Activated CD4-positive, alpha-beta T cell treated with anti-CD3 and anti-CD28 coated beads, Interleukin-2, amount 50 U/mL, for 1 hour (primary cell): ENCODE results near the gene SNRK.

Experiments
- DNase-seq: peaks from one replicate; pipeline ENCODE4 v3.0.0-alpha.2; 2020

SNRK gene

DNA sequence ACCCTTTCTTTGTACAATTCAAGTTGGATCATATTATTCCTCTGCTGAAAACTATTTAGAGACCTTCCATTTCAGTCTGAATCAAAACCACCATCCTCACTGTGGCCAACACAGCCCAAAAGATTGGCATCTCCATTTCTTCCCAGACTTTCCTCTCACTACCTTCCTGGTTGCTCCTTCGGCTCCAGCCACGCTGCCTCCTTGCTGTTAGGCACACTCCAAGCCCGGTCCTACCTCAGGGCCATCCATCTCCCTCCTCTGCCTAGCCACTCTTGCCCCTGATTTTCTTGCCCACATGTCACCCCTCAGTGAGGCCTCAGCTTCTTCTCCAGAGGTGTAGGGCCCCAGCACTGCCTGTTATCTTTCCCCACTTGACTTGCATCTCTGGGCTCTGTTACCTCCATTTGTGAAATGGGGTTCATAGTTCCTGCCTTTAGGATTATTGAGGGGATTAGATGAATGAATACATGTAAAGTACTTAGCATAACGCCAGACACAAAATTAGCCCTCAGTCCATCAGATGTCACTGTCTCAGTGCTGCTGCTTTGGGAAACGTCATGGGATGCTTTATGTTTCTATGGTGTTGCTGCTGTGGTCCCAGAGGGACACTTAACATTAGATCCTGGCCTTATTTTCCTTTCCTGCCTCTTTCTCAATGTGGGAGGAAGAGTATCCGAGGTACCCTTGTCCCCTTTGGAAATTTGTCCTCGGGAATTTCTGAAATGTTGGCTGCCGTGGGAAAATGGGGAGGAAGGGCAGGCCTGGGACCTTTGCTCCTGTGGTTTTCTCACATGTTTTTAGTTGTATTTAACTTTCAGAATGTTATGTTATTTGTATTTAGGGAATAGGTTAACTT is 31.3 kb downstream of the SNRK start:
- no peak for DNase-seq

DNA sequence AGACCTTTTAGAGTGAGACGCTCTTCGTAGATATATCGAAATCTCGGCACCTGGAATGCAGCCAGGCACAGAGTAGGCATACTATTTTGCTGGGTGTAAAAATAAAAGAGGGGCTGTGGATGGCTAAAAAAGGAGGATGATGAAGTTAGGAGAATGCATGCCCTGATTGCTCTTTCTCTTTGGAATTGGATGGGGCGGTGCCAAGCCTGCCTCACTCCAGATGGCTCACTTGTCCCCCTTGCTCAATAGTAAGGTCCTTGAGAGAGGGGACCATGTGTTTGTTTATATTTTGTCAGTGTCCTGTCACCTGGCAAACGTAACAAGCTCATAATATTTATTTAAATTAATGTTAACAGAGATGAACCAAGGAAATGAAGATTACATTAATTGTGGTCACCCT is 33.0 kb downstream of the SNRK start:
- no peak for DNase-seq

DNA sequence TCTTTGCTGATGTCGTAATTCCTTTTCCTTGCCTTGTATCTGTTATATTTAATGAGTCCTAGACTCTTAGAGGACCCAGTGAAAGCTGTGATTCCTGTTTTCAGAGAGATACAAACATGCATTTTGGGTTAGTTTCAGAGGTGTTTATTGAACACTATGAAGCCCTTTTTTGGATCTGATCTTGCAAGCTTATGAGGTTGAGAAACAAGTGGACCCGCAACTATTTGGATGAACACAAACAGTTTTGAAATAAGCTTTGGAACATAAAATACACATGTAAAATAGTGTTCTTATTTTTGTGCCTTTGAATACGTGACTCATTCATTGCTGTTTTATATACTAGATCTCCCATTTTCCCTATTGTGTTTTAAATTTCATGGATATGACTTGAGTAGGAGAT is 33.5 kb downstream of the SNRK start:
- DNase-seq: no peak

DNA sequence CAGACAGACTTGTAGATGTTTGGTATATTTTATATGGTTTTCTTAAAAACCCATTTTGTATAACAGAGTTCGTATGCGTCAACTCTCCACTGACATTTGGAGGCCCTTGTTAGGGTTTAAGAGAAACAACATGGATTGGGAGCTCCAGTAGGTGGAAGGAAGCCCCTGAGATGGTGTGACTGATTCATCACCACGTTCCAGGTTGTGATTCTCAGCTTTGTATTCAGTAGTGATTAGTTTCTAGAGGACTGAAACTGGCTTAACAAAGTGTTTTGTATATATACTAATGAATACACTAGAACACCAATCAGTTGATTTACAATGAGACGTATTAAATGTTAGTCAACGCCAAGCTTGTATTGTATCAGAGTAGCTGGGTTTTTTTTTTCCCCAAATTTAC is 33.9 kb downstream of the SNRK start:
- no peak for DNase-seq

DNA sequence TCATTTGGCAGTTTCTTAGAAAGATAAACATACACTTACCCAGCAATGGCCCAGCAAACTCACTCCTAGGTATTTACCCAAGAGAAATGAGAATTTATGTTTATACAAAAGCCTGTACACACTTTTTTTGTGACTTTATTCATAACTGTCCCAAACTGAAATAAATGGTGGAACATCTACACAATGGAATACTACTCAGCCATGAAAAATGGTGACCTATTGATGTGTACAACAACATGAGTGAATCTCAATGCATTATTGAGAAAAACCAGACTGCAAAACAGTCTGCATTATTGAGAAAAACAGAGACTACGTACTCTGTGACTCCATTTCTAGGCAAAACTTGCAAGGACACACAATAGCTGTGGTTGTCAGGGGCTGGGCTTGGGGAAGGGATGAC is 37.2 kb downstream of the SNRK start:
- DNase-seq: no peak

DNA sequence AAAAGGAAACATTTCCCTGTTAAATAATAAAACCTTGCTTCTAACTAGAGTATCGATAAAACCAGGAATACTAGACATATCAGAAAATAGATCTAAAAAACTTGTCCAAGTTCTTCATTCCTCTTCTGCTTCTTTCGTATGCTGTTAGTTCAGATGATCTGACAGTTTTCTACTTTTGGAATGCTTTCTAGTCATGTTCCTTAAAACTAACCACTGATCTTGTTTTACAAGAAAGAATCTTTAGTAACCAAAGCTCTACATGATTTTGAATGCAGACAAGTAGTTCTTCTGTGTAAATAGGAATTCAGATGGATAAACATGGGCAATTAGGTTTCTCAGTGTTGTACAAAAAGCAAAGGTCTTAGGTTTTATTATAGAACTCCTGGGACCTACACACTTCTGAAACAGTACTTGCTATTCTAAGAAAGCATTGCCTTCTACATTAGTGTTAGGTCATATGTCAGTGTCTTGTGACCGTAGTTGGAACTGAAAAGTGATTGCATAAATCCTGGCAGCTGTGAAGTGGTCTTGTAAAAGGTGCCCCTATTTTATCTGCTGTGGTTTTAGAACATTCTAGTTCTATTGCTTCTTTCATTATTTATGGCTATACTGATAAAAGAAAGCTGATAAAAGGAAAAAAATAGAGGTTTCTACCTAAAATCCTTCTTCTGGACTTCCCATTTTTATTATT is 40.7 kb downstream of the SNRK start:
- DNase-seq: no peak

DNA sequence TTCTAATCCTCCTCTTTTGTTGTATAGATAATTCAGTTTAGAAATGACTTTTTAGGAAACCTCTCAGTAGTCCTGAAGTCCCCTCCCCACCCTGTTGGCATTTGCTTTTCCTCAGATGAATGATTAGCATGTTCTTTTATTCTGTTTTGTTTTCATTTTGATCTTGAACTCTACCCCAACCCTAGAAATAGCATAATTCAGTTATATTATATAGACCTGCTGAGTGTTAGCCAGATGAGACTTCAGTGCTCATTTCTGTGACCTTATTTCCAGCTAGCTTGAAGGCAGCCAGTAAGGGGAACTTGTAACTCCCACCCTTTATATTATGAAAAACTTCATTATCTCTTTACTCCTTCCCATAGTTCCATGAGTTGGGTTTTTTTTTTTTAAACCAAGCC is 41.2 kb downstream of the SNRK start:
- DNase-seq: no peak

DNA sequence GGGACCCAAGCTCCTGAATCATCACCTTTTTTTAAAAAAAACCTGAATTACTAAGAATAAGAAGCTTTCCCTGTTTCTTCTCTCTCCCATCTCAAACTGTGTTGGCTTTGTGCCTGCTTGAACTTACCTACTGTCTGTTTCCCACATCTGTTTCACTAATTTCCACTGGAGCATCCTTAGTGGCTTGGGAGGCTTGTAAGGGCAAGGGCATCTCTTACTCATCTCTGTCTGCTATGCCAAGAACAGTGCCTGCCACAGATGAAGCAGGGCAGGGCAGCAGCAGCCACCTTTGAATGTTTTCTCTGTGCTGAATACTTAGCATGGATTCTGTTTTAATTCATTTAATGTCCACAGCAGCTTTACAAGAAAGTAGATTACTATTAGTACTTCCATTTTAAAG is 42.3 kb downstream of the SNRK start:
- DNase-seq: no peak

DNA sequence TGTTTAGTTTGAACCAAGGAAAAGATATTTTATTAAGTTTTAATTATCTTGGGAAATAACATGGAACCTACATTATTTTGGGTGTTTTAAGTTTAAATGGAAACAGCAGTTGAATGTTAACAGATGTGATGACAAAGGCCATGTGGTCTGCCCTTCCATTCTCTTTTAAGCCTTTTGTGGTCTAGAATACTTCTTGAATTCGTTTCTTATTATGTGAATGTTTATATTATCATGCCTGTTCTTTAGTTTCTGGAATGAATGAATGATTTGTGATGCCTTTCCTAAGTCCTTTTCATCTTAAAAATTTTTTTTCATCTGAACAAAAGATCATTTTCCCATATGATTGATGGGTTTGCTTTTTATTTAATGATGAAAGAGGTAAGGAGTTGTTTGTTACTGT is 44.6 kb downstream of the SNRK start:
- DNase-seq: no peak

DNA sequence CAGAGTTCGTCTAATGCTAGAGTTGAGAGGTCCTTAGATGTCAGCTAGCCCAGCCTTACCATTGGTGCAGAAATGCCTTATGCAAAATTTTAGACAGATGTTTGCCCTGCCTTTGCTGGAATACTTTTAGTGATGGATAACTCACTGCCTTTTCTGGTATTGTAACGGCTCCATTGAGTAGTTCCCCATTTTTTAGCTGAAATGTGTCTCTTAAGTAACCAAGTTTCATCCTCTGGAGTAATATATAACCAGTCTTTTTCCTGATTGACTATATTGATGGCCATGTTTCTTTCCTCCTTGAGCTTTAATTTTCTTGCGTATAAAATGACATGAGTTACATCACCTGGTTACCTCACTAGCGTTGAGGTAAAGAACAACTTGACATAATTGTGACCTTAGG is 45.0 kb downstream of the SNRK start:
- DNase-seq: no peak

DNA sequence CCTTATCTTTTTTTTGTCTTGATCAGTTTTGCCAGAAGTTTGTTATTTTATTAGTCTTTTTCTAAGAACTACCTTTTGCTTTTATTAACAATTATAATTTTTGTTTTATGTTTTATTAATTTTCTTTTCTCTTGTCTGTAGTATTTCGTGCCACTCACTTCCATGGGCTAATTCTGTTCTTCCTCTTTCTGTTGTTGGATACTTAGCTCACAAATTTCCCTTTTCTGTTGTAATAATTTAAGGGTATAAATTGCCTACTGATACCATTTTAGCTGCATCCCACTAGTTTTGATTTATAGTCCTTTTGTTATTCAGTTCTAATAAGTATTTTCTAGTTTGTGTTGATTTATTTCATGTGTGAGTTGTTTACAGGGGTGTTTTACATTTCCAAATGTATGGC is 48.6 kb downstream of the SNRK start:
- no peak for DNase-seq

DNA sequence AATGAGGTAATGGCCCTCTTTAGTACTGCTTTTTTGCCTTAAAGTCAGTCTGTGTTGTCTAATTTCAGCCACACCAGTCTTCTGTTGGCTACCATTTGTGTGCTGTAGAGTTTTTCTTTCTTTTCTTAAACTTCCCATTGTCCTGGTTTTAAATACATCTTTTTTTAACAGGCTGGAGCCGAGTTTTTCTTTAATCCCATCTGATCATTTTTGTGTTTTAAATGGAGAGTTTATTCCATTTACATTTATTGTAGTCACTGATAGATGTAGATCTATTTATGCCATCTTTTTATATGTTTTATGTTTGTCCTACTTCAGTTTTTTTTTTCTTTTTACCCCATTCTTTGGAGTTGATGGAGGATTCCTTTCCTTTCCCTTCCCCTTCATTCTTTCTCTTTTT is 49.5 kb downstream of the SNRK start:
- no peak for DNase-seq

DNA sequence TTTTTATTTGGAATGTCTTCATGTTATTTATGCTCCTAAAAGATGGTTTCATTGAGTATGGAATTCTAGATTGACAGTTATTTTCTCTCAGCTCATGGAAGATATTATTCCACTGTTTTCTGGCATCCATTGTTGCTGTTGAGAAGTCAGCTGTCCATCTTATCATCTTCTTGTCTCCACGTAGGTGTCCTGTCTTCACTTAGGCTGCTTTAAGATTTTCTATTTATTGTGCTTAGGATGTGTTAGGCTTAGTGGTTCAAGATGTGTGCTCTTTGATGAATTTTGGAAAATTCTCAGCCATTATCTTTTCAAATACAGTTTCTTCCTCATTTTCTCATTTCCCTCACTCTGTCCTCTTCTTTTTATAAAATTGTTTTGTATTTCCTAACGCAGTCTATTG is 52.0 kb downstream of the SNRK start:
- no peak for DNase-seq

DNA sequence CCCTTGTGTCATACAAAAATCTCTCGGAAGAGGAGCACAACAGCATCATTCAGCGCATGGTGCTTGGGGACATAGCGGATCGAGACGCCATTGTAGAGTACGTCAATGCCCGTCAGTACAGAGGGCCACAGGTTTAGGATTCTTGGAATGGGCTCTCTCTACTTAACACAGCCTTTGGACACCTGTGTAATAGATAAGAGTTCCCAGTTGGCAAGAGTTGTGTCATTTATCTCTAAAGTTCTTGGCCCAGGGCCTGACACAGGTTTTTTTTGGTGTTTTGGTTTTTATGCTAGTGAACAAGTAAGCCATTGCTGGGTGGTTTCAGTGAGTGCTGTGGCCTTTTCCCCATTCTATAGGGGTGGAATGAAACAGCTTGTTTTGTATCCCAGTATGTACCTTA is 54.1 kb downstream of the SNRK start:
- no peak for DNase-seq

DNA sequence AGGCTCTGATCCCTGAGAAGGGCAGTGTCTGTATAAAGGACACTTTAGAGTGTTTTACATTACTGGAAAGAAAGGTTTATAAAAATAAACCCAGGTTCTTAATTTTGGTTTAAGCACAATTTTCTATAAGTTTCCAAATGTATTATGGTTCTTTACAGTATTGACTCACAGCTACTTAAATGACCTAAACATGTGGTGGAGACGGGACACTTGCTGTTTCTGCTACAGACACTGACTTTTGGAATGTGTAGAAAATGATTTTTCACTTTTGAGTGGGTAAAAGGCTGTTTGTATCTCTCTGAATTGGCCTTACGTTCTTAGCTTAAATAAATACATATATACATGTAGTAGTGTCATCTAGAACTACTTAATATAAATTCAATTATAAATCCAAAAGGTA is 55.4 kb downstream of the SNRK start:
- DNase-seq: no peak

DNA sequence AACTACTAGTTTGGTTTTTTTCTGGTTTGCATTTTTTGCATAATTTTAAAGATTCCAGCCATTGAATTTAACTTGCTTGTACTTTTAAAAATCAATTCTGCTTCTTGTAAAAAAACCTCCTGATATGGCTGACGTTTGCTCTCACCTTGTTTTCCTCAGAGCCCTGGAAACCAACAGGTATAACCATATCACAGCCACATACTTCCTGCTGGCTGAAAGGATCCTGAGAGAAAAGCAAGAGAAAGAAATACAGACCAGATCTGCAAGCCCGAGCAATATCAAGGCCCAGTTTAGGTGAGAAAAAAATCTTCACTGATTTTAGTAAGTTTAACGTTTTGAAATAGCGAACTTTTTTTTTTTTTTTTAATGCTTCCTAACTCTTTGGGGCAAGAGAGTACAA is 56.8 kb downstream of the SNRK start:
- no peak for DNase-seq

DNA sequence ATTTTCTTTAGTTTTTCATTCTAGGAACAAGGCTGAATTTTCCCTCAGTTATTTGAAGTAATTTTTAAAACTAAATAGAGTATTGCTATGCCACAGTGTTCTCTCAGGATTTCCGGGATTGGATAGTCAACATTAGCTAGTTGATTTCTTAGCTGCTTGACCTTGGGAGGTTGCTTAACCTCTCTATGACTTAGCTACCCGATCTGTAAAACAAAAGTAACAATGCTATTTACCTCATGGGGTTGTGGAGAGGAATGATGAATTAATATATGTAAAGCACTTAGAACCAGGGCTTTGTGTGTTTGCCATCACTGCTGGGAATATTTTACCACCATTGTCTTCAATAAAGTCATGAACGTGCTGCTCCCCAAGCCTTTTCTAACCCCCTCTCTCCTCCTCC is 57.5 kb downstream of the SNRK start:
- no peak for DNase-seq

DNA sequence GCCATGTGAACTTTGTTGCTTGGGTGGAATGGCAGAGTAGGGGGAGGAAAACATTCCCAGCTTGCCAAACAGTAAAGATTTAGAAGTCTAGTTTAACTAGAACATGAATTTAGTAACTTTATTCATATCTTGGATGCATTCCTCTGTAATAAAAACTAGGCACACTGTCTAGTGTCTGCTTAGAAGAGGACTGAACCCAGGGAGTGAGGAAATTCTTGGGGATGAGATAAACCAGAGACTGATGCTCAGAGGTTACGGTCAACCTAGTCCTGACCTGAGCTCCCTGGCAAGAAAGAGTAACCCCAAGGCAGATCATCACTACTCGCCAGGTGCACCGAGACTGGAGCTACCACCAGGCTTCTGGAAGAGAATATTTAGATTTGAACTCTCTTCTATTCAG is 58.2 kb downstream of the SNRK start:
- DNase-seq: no peak

DNA sequence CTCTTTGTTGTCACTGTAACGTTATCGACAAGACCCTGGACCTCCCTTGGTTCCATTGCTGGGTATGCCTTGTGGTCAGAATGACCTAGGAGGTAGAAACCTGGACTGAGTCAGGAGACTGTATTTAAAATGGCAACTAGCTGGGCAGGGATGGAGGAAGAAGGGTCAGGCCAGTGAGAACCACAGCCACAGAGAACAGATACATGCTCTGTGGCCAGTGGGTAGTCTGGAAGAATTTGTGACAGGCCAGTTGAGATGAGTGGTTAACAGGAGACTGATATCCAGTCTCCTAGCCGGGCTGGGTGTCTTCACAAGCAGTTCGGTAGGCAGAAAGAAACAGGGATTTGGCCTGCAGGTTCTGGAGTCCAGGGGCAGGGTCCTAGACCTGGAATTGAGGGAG is 58.9 kb downstream of the SNRK start:
- no peak for DNase-seq

DNA sequence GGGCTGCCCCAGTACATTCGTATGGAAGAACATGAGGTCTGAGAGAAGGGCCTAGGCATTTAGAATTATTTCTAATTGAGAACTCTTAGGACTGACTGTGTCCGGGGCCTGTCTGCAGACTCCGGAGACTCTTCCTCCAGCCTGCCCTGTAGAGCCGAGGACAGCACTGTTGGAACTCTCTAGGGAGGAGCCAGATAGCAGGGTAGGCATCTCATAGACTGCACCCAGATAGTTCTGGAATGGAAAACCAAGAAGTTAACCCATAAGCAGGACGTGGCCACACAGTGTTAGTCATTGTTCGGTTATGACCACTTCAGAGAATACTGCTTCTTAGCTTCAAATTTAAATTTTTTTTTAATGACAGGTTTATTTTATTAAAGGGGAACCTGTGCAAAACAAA is 59.5 kb downstream of the SNRK start:
- DNase-seq: no peak

DNA sequence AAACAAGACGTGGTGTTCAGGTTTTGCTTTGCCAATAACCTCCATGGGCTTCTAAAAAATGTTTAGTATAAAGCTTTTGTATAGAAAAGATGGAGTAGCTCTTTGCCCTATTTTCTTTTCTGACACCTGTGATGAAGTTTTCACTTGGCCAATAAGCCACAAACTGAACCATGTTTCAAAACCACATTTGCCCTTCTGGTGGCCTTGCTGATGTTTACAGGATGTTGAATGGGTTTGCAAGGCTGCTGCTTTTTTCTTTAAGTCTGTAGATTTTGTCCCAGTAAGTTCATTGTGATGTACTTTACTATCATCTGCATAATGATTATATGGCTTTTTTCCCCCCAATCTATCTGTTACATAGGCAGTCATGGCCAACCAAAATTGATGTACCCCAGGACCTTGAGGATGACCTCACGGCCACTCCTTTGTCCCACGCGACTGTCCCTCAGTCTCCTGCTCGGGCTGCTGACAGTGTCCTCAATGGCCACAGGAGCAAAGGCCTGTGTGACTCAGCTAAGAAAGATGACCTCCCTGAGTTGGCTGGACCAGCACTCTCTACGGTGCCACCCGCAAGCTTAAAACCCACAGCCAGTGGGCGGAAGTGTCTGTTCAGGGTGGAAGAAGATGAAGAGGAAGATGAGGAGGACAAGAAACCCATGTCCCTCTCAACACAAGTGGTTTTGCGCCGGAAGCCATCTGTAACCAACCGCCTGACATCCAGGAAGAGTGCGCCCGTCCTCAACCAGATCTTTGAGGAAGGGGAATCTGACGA is 60.8 kb downstream of the SNRK start:
- no peak for DNase-seq

DNA sequence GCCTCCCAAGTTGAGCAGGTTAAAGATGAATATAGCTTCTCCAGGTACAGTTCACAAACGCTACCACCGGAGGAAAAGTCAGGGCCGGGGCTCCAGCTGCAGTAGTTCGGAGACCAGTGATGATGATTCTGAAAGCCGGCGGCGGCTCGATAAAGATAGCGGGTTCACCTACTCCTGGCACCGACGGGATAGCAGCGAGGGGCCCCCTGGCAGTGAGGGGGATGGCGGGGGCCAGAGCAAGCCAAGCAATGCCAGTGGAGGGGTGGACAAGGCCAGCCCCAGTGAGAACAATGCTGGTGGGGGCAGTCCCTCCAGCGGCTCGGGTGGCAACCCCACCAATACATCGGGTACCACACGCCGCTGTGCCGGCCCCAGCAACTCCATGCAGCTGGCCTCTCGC is 61.4 kb downstream of the SNRK start:
- DNase-seq: no peak

DNA sequence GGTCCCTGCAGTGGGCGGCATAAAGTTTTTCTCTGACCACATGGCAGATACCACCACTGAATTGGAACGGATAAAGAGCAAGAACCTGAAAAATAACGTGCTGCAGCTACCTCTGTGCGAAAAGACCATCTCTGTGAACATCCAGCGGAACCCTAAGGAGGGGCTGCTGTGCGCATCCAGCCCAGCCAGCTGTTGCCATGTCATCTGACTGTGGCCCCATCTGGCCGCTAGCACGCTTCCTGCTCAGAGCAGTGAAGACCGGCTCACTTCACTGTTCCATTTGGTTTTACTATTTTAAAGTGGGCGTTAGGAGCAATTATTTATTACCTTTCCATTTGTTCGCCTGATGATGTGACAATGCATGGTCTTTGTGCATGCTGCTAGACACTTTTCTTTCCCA is 62.0 kb downstream of the SNRK start:
- DNase-seq: no peak
